Activated T-helper 2 cell treated with anti-CD3 and anti-CD28 coated beads, Interferon-gamma antibody, Interleukin-2, Interleukin-4, amounts not matched to agents 10 μg/mL and 5 μg/mL and 100 μg/mL, durations not matched to agents 14 hours and 24 hours and 36 hours (primary cell): Measurements from ENCODE around the gene OR2B2. TPM values are rescaled to one million over a fixed set of nuclear protein-coding genes. Genes with fewer than 3 reads are reported as not detected.

Experiments
- DNase-seq: peaks from one replicate; pipeline ENCODE4 v3.0.0; 2021; ENCODE audit warnings: low spot score
- H3K27ac Mint-ChIP-seq: one replicate; pipeline ENCODE4 v1.8.0; 2021; ENCODE audit warnings: mixed read lengths
- H3K27me3 Mint-ChIP-seq: one replicate; pipeline ENCODE4 v1.8.0; 2021; ENCODE audit warnings: low read depth, mixed read lengths
- H3K36me3 Mint-ChIP-seq: one replicate; pipeline ENCODE4 v1.8.0; 2021; ENCODE audit warnings: low read depth, mixed read lengths
- H3K4me1 Mint-ChIP-seq: one replicate; pipeline ENCODE4 v1.8.0; 2021; ENCODE audit warnings: low read depth, mixed read lengths
- H3K4me3 Mint-ChIP-seq: one replicate; pipeline ENCODE4 v1.8.0; 2021; ENCODE audit warnings: low read depth, mild to moderate bottlenecking, moderate library complexity, mixed read lengths
- H3K9me3 Mint-ChIP-seq: one replicate; pipeline ENCODE4 v1.8.0; 2021; ENCODE audit warnings: mixed read lengths
- intact Hi-C: fragments of 100-400 bp; cut with micrococcal nuclease; formaldehyde crosslinking; loops from one replicate; pipeline ENCODE4 v1.15.1; 2023
- total RNA-seq: library from RNA; stranded (reverse); gene quantifications from 2 replicates; pipeline ENCODE4 v1.2.3, GENCODE V29; 2022

Gene OR2B2
- total RNA-seq, 1 donor from 2014 or later, result not detected

DNA sequence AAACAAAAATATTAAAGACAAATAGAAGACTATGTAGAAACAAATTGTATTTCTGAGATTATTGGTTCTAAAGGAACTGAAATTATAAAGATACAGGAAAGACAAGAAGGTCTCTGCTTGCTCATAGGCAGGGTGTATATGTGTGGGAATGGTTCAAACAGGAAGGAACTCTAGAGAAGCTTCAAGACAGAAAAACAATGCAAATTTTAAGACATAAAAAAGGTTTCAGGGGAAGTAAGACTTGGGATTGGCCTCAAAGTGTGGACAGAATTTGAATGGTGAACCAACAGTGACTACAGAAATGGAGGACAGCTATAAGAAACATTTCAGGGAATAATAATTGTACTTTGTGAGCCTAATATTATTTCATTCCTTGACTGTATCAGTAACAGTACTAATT, 50.3 kb downstream of the OR2B2 start:
- H3K9me3 Mint-ChIP-seq, result no peaks in the 10 kb centered on the region
- H3K4me1 Mint-ChIP-seq, result peaks cover 42% of the 10 kb centered on the region
- intact Hi-C loops, result no loop called here

DNA sequence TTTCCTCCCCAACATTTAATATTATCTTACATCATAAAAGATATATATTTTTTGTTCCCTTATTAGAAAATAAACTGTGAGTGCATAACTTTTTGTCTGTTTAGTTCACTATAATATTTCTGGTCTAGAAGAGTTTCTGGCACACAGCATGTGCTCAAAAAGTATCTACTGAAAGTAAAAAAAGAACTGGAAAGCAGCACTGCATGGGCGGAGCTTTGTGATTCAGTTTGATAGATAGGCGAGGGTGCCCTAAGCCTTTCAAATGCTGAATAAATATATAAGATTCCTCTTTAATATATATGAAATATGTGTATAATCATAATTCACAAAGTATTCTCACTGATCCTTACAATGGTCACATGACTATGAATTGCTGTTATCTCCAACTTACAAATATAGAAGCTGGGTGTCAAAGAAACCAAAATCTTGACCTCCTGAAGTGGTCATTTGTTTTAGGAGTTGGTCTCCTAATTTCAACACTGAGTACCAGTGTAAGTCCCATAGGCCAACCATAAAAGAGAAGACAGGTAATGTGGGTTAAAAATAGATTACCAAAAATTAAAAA, 50.8 kb downstream of the OR2B2 start:
- Mint-ChIP-seq H3K9me3 (no peaks in the 10 kb centered on the region), H3K36me3 (no peaks in the 10 kb centered on the region), H3K27me3 (no peaks in the 10 kb centered on the region), H3K4me3 (no peak overlapping the region), H3K27ac (no peak overlapping the region), H3K4me1 (peaks cover 38% of the 10 kb centered on the region)
- intact Hi-C loops, result no loop called here
- no peak for DNase-seq

More for the DNA sequence above, 50.3 kb downstream of the OR2B2 start:
- Mint-ChIP-seq H3K36me3 (no peaks in the 10 kb centered on the region), H3K4me3 (no peak overlapping the region), H3K27me3 (no peaks in the 10 kb centered on the region), H3K27ac (no peak overlapping the region)
- DNase-seq, result no peak

Other genes starting within 250 kb of the OR2B2 start
- gene OR2B6, start 44.8 kb upstream of the OR2B2 start, total RNA-seq, result not detected in 2 replicates
- 0.34 TPM in 2 replicates for gene ZNF165, start 168.2 kb upstream of the OR2B2 start, total RNA-seq
- gene ZSCAN16, start 212.2 kb upstream of the OR2B2 start, total RNA-seq, result 4.0 TPM in 2 replicates
- 17.9 and 20.8 TPM in 2 replicates for gene ZKSCAN8, start 229.5 kb upstream of the OR2B2 start, total RNA-seq